C4-2B (cell line): ENCODE measurements around the gene CHST13.

Experiments used
- CTCF ChIP-seq: fragments of 450-650 bp; conservative IDR thresholded peaks from 2 replicates; pipeline ENCODE4 v1.5.1; 2017; ENCODE audit warnings: mild to moderate bottlenecking
- ZFX ChIP-seq: fragments of 450-650 bp; IDR thresholded peaks from 2 replicates; pipeline ENCODE4 v1.6.1; 2017

DNA sequence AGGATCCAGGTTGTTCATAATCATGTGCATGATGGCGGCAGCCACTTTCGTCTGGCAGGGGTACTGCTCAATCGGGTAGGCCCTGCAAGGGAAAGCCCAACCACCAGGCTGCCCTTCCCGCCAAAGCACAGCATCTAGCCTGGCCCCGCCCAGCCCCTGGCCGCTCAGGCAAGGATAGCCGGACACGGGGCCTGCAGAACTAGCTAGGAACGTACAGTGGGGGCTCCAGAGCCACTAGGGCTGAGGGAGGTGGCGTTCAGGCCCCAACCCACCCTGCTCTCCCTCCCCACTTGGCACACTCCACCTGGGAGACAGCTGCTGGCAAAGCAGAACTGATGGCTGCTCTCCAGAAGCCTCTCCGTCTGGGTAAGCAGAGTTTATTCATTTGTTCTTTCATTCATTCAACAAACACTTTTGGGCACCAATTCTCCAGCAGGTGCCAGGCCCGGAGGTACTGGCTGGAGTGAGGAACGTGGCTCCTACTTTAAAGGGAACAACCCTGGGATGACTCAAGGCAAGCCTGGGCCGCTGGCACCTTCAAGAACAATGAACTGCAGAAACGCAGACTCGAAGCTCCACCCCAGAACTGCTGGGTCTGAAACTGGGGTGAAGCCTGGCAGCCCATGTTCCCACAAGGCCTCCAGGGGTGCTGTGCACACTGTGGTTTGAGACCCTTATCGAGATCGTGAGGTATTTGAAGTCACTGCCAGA lies 14.2 kb upstream of the CHST13 start:
- no peak for TF ChIP-seq CTCF
- TF ChIP-seq ZFX = no peak
